Lung (tissue), 12 donors: ENCODE measurements around the gene SERTAD2. TPM values are rescaled to one million over a fixed set of nuclear protein-coding genes. Genes with fewer than 3 reads are reported as not detected.

ENCODE experiments used
- ATAC-seq: fragments of 200-7000 bp; cut with Tn5 transposase; one replicate; pipeline ENCODE4 v1.9.1; 2020; ENCODE audit warnings: moderate number of reproducible peaks; ENCODE audit not compliant: insufficient read depth, low FRiP score
- DNase-seq, 3 donors: peaks; one replicate each; pipeline ENCODE4 v3.0.0-alpha.2; 2013 to 2017
- H3K27ac ChIP-seq, 2 donors: one replicate each; pipeline ENCODE4 v1.5.1; 2013; ENCODE audit warnings: mild to moderate bottlenecking in 2 of 2, moderate library complexity in 2 of 2, control low read depth in 1 of 2, inconsistent platforms in 1 of 2, low read depth in 1 of 2, low read length in 1 of 2
- H3K27me3 ChIP-seq, 3 donors: one replicate each; pipeline ENCODE4 v1.5.1; 2013; ENCODE audit warnings: low read length in 2 of 3; ENCODE audit not compliant: control insufficient read depth in 3 of 3, insufficient read depth in 3 of 3
- H3K36me3 ChIP-seq, 4 donors: one replicate each; pipeline ENCODE4 v1.5.1; 2013; ENCODE audit warnings: low read length in 4 of 4, mild to moderate bottlenecking in 1 of 4, moderate library complexity in 1 of 4; ENCODE audit not compliant: control insufficient read depth in 4 of 4, insufficient read depth in 4 of 4
- H3K4me1 ChIP-seq, 5 donors: one replicate each; pipeline ENCODE4 v1.5.1; 2013; ENCODE audit warnings: low read length in 5 of 5, mild to moderate bottlenecking in 2 of 5, moderate library complexity in 1 of 5; ENCODE audit not compliant: control insufficient read depth in 5 of 5, insufficient read depth in 5 of 5
- H3K4me3 ChIP-seq: one replicate; pipeline ENCODE4 v1.5.1; 2013; ENCODE audit warnings: mild to moderate bottlenecking, control low read depth, moderate library complexity
- H3K9ac ChIP-seq, 2 donors: one replicate each; pipeline ENCODE4 v1.5.1; 2013; ENCODE audit warnings: low read length in 2 of 2, control low read depth in 1 of 2; ENCODE audit not compliant: insufficient read depth in 1 of 2
- H3K9me3 ChIP-seq, 4 donors: one replicate each; pipeline ENCODE4 v1.5.1; 2013; ENCODE audit warnings: low read length in 3 of 4, mild to moderate bottlenecking in 1 of 4, moderate library complexity in 1 of 4; ENCODE audit not compliant: control insufficient read depth in 4 of 4, insufficient read depth in 3 of 4
- WGBS, 2 donors: extraction: QIAGEN DNeasy Blood & Tissue Kit; methylation state at CpG; one replicate each; pipeline ENCODE4 v1.1.7; 2013; 5-methylcytosine and 5-hydroxymethylcytosine counted together
- polyA plus RNA-seq, 2 donors: library from polyadenylated mRNA; stranded (reverse); fragments of 200-250 nt; gene quantifications; one replicate each; pipeline ENCODE4 v1.2.1, GENCODE V29; 2013
- total RNA-seq, 2 donors: library from RNA; depleted of rRNA in 1 of 2; stranded (reverse); fragments of >200 nt in 1 of 2; gene quantifications; one replicate each; pipeline ENCODE4 v1.2.1, GENCODE V29; 2014 to 2021
- TF ChIP-seq, protein P1 (sequence below): IDR thresholded peaks from 2 replicates; pipeline ENCODE4 v1.5.1; 2012; ENCODE audit warnings: mild to moderate bottlenecking; ENCODE audit errors: control extremely low read depth, extremely low read depth
- donor health status: control.
- donor health status: control.
- donor health status: Bipolar disorder and iron deficiency.
- donor health status: healthy.
- donor health status: DM: yes; HTN: yes; CAD: no.

The SERTAD2 gene
- total and polyA plus RNA-seq, 4 donors: 7.9 to 26.7 (median 15.4) TPM

DNA sequence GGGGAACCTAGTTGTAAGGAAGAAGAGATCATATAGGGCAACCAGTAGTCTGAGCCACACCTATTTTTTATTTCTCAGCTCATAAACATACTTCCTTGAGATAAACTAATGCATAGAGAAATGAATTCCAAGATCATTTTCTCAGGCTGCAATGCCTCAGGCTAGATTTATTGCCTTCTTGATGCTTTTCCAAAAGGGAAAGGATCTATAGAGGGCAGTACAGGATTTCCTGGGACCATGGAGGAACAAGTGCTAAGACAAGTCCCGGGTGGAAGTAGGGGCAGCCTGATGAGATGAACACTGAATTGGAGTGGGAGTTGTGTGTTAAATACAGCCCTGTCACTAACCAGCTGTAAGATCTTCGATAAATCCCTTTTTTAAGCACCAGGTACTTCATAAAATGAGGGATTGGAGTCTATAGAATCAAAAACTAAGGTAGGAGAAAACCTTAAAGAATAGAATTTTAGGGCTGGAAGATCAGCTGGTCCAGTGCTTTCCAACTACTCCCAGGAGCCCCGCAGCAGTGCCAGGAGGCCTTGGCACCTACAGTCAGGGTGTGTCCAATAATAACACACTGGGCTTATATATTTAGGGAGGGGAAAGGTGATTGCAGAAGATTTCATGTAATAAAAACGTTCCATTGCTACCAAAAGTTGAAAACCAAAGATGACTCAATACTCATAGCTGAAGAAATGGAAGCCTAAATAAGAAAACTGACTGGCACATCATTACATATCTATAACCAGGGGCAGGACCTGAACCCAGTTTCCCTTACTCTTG lies 58.1 kb downstream of the SERTAD2 start:
- H3K27ac ChIP-seq: no peak overlapping the region
- no peaks in the 10 kb centered on the region for H3K27me3 ChIP-seq
- 57 to 65% methylated on average over 4 of the region's 4 CpGs for WGBS, 2 donors
- peaks cover 2 to 15% (median 9%) of the 10 kb centered on the region in 4 donors for H3K36me3 ChIP-seq
- no peak overlapping the region for H3K4me3 ChIP-seq
- no peak for ATAC-seq
- no peaks in the 10 kb centered on the region for H3K9me3 ChIP-seq
- peak in 2 of 3 donors; percentile 60 to 74 for DNase-seq
- H3K4me1 ChIP-seq: peaks cover 0 to 9% (median 0%) of the 10 kb centered on the region in 5 donors
- TF ChIP-seq, protein P1, sequence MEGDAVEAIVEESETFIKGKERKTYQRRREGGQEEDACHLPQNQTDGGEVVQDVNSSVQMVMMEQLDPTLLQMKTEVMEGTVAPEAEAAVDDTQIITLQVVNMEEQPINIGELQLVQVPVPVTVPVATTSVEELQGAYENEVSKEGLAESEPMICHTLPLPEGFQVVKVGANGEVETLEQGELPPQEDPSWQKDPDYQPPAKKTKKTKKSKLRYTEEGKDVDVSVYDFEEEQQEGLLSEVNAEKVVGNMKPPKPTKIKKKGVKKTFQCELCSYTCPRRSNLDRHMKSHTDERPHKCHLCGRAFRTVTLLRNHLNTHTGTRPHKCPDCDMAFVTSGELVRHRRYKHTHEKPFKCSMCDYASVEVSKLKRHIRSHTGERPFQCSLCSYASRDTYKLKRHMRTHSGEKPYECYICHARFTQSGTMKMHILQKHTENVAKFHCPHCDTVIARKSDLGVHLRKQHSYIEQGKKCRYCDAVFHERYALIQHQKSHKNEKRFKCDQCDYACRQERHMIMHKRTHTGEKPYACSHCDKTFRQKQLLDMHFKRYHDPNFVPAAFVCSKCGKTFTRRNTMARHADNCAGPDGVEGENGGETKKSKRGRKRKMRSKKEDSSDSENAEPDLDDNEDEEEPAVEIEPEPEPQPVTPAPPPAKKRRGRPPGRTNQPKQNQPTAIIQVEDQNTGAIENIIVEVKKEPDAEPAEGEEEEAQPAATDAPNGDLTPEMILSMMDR: no peak
- H3K9ac ChIP-seq: no peak overlapping the region

DNA sequence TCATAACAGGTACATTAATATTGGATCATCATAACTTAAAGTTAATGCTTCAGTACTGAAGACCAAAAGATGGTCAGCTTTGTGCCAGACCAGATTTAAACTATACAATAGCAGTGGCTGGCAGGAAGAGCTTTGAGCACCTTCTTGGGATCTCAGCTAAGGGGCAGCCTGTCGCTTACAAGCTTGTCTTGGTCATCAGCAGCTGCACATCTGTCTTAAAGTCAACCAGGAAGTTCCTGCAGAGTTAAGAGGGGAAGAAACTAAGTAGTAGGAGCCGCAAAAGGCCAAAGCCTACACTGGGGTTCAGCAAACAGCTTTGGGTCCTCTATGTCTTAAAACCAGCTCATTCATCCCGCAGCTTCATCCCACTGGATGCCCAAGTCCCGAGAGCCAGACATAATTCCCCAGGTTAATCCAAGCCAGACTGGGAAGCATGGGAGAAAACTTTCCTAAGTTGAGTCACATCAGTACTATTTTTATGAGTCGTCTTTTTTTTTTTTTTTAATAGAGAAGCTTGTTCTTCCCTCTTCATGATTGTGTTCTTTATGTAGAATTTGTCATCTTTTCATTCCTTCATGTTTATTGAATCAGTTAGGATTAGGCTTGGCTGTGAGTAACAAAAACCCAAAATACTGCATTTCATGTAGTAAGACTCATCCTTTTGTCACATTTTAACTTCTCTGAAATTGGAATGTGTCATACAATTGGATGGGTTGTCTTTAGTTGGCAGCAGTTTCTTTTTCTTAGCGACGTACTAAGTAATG lies 59.3 kb downstream of the SERTAD2 start:
- no peaks in the 10 kb centered on the region for H3K9me3 ChIP-seq
- no peaks in the 10 kb centered on the region for H3K27me3 ChIP-seq
- H3K4me1 ChIP-seq: peaks cover 0 to 2% (median 0%) of the 10 kb centered on the region in 5 donors
- DNase-seq: no peak
- TF ChIP-seq, protein P1: no peak
- no peak overlapping the region for H3K27ac ChIP-seq
- H3K9ac ChIP-seq: no peak overlapping the region
- H3K36me3 ChIP-seq: peaks cover 2 to 15% (median 9%) of the 10 kb centered on the region in 4 donors
- H3K4me3 ChIP-seq: no peak overlapping the region
- WGBS, 2 donors: 88 to 89% methylated on average over 7 of the region's 7 CpGs
- no peak for ATAC-seq

DNA sequence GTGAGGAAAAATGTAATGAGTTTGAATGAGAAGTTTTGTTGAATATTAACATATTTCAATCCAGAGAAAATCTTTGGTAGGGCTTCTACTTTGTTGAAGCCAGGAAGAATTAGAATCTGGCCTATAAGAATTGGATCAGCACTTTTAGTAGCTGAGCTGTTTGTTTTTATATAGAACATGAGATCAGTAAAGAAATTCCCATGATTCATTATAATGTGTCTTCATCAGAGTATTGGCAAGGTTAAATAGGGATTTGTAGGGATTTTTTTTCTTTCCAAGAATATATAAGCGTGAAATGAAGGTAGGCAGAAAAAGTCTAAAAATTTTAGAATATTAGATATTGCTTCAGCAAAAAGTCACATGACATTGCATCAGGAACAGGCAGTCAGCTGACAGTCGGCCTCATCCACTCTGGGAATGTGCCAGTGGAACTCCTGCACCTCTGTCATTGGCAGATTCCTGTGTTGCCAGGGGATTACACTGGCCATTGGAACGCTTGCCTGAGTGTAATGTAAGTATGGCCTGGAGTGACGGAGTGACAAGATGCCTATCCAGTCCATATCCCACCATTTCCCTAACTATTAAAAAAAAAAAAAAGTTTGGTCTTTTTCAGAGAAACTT lies 60.6 kb downstream of the SERTAD2 start:
- Histone ChIP-seq H3K9me3 (no peaks in the 10 kb centered on the region), H3K27ac (no peak overlapping the region), H3K4me1 (no peaks in the 10 kb centered on the region), H3K4me3 (no peak overlapping the region), H3K27me3 (no peaks in the 10 kb centered on the region), H3K9ac (no peak overlapping the region), H3K36me3 (peaks cover 2 to 15% (median 12%) of the 10 kb centered on the region in 4 donors)
- TF ChIP-seq, protein P1: no peak
- DNase-seq (no peak), ATAC-seq (no peak)
- WGBS, 2 donors: 84 to 88% methylated on average over 4 of the region's 4 CpGs
